ENCODE results near the gene HIP1R. TPM values are rescaled to one million over a fixed set of nuclear protein-coding genes. Genes with fewer than 3 reads are reported as not detected.
A peak's percentile ranks its signal among the peaks of the same experiment; 100 is the strongest.
"Not testable (repeated sequence)": the region's sequence is repeated elsewhere in the genome, so short reads cannot be mapped to it uniquely, and the experiment has no call there.

The HIP1R gene
- total and polyA plus RNA-seq, 7 donors = 4.2 to 77.4 (median 15.2) TPM

- Histone ChIP-seq H3K27ac (peak overlapping the region in 3 of 4 donors; percentile 71 to 84 (median 75)), H3K4me1 (peaks cover 0 to 48% (median 41%) of the 10 kb centered on the region in 4 donors)
Measured at GRCh38 chr12:122873540-122873939, 38.3 kb downstream of the HIP1R start.

GRCh38 chr12:122874081-122874480 is 38.8 kb downstream of the HIP1R start:
- H3K36me3 ChIP-seq = peaks cover 5 to 14% (median 5%) of the 10 kb centered on the region in 4 donors
- H3K27me3 ChIP-seq = no peaks in the 10 kb centered on the region
- intact Hi-C loops (cut with DNase I) = no loop called here
- H3K9me3 ChIP-seq = no peaks in the 10 kb centered on the region
- H3K4me1 ChIP-seq = peaks cover 0 to 52% (median 41%) of the 10 kb centered on the region in 4 donors
- 75 to 90% methylated on average over 12 of the region's 12 CpGs for WGBS, 2 donors
- DNase-seq = no peak
- TF ChIP-seq EP300 (IDR thresholded peaks at IDR 0.05) (no peak), POLR2A (IDR thresholded peaks at IDR 0.05) (no peak), POLR2AphosphoS5 (IDR thresholded peaks at IDR 0.05) (no peak), CTCF (IDR thresholded peaks at IDR 0.05) (no peak)
- H3K27ac ChIP-seq = no peak overlapping the region
- no peak overlapping the region for H3K4me3 ChIP-seq

More at GRCh38 chr12:122873540-122873939, 38.3 kb downstream of the HIP1R start:
- 80 to 83% methylated on average over 4 of the region's 4 CpGs for WGBS, 2 donors
- TF ChIP-seq POLR2AphosphoS5 (IDR thresholded peaks at IDR 0.05) (no peak), EP300 (IDR thresholded peaks at IDR 0.05) (no peak), CTCF (IDR thresholded peaks at IDR 0.05) (no peak), POLR2A (IDR thresholded peaks at IDR 0.05) (no peak)
- Histone ChIP-seq H3K36me3 (peaks cover 5 to 19% (median 8%) of the 10 kb centered on the region in 4 donors), H3K4me3 (no peak overlapping the region), H3K9me3 (no peaks in the 10 kb centered on the region), H3K27me3 (no peaks in the 10 kb centered on the region)
- no peak for DNase-seq
- intact Hi-C loops (cut with DNase I) = no loop called here

DNA sequence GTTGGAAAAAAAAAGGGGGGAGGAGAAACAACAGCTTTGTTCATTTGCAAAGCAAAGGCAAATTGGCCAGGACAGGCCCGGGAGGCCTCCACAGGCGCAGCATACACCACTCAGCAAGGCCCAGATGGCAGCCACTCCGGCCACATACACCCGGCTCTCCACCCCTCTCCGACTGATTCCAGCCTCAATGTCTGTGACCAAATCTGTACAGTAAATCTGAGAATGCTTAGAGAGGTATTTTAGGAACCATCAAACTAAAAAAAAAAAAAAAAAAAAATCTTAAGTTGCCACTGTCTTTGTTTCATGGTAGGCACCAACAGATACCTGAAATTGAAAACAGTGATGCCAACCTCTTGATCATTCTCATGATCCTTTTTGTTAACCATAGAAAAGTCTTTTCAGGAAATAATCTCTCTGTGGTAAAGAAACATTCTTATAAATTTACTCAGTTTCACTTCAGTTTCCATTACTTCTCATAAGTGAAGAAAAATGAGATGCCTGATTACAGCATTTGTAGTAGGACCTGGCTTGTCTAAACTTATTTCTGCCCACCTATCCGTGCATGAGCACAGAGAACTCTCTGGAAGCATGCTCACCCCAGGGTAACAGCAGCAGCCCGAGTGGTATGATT is 40.4 kb downstream of the HIP1R start:
- H3K27ac ChIP-seq = peak overlapping the region in 1 of 4 donors; percentile 15
- TF ChIP-seq POLR2AphosphoS5 (IDR thresholded peaks at IDR 0.05) = no peak
- no peak for TF ChIP-seq CTCF (IDR thresholded peaks at IDR 0.05)
- no peak for TF ChIP-seq POLR2A (IDR thresholded peaks at IDR 0.05)
- no peak for TF ChIP-seq EP300 (IDR thresholded peaks at IDR 0.05)
- H3K27me3 ChIP-seq = no peaks in the 10 kb centered on the region
- 53 to 59% methylated on average over 7 of the region's 7 CpGs for WGBS, 2 donors
- intact Hi-C loops (cut with DNase I) = no loop called here
- no peaks in the 10 kb centered on the region for H3K36me3 ChIP-seq
- DNase-seq = no peak
- H3K4me1 ChIP-seq = peaks cover 0 to 53% (median 42%) of the 10 kb centered on the region in 4 donors
- no peak overlapping the region for H3K4me3 ChIP-seq
- H3K9me3 ChIP-seq = no peaks in the 10 kb centered on the region

- H3K4me3 ChIP-seq; intact Hi-C loops (cut with DNase I); H3K27me3 ChIP-seq; H3K36me3 ChIP-seq; H3K9me3 ChIP-seq; DNase-seq: not testable (repeated sequence)
- Histone ChIP-seq H3K27ac (peak overlapping the region in 1 of 4 donors; percentile 15), H3K4me1 (peaks cover 0 to 51% (median 41%) of the 10 kb centered on the region in 4 donors)
- whole genome bisulfite sequencing, 2 donors = 92 to 95% methylated on average over 5 of the region's 5 CpGs
Measured at GRCh38 chr12:122876281-122876680, 41.0 kb downstream of the HIP1R start.

DNA sequence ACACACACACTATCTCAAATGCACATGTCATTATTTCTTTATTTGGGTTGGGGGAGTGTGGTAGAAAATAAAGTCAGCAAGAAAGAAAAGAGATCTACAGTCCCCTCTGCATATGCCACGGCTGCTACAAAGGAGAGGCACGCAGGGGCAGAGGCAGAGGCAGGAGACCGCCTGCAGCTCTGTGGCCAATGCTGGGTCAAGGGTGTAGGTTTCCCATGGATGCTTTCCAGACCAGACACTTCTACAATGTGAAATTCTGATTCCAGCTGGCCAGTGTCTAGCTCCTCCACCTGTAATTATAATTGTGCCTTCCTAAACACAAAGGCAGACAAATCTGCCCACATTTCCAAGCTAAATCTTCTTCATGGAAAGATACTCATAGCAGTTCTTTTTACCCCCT is 41.5 kb downstream of the HIP1R start:
- H3K27me3 ChIP-seq = no peaks in the 10 kb centered on the region
- H3K4me1 ChIP-seq = peaks cover 0 to 47% (median 38%) of the 10 kb centered on the region in 4 donors
- H3K4me3 ChIP-seq = no peak overlapping the region
- intact Hi-C loops (cut with DNase I) = no loop called here
- DNase-seq = no peak
- peak overlapping the region in 1 of 4 donors; percentile 15 for H3K27ac ChIP-seq
- no peaks in the 10 kb centered on the region for H3K9me3 ChIP-seq
- TF ChIP-seq POLR2AphosphoS5 (IDR thresholded peaks at IDR 0.05) (no peak), EP300 (IDR thresholded peaks at IDR 0.05) (no peak), CTCF (IDR thresholded peaks at IDR 0.05) (no peak), POLR2A (IDR thresholded peaks at IDR 0.05) (no peak)
- H3K36me3 ChIP-seq = no peaks in the 10 kb centered on the region
- 89 to 90% methylated on average over 3 of the region's 3 CpGs for WGBS, 2 donors

Measured in sigmoid colon (tissue), 7 donors.